HG03469 (cell line): ENCODE data around the gene GGTA1.

Experiments used
- ATAC-seq: cut with Tn5 transposase; IDR thresholded peaks from one replicate; pipeline ENCODE4 v1.9.1; 2021; ENCODE audit warnings: mild to moderate bottlenecking, moderate library complexity, moderate number of reproducible peaks; ENCODE audit not compliant: unreplicated experiment

The GGTA1 gene

GRCh38 chr9:121411993-121412392, 87.7 kb downstream of the GGTA1 start:
- no peak for ATAC-seq

DNA sequence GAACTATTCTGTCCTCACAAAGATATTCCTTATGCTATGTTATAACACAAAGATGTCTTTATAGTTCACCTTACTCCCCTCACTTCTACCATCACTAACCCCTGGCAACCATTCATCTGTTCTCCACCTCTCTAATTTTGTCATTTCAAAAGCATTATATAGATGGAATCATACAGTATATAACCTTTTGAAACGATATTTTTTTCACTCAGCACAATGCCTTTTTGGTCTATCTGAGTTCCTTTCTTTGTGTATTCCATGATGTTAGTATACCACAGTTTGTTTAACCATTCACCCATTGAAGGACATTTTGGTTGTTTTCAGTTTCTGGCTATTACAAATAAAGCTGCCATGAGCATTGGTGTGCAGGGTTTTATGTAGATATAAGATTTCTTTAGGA, 93.7 kb downstream of the GGTA1 start:
- no peak for ATAC-seq
